Endodermal cell (in vitro differentiated cells): ENCODE results near the gene RELA. TPM values are rescaled to one million over a fixed set of nuclear protein-coding genes. Genes with fewer than 3 reads are reported as not detected.

ENCODE experiments used
- DNase-seq: peaks from one replicate; pipeline ENCODE4 v3.0.0-alpha.2; 2017
- H3K27ac ChIP-seq: 2 replicates; pipeline ENCODE4 v1.5.1; 2013; ENCODE audit warnings: mild to moderate bottlenecking, low read depth, low read length, moderate library complexity
- H3K27me3 ChIP-seq: 2 replicates; pipeline ENCODE4 v1.6.1; 2013; ENCODE audit warnings: mild to moderate bottlenecking, low read length, moderate library complexity; ENCODE audit not compliant: insufficient read depth, control insufficient read depth, poor library complexity, severe bottlenecking
- H3K36me3 ChIP-seq: 2 replicates; pipeline ENCODE4 v1.7.0; 2013; ENCODE audit warnings: mild to moderate bottlenecking, low read length, moderate library complexity; ENCODE audit not compliant: control insufficient read depth, insufficient read depth
- H3K4me1 ChIP-seq: one replicate; pipeline ENCODE4 v1.7.0; 2013; ENCODE audit warnings: low read length; ENCODE audit not compliant: control insufficient read depth, insufficient read depth
- H3K4me3 ChIP-seq: 2 replicates; pipeline ENCODE4 v1.5.1; 2013; ENCODE audit warnings: mild to moderate bottlenecking, low read length, moderate library complexity
- H3K9ac ChIP-seq: 2 replicates; pipeline ENCODE4 v1.6.1; 2013; ENCODE audit warnings: mild to moderate bottlenecking, low read length, moderate library complexity; ENCODE audit not compliant: poor library complexity, severe bottlenecking; ENCODE audit errors: extremely low read depth
- H3K9me3 ChIP-seq: 2 replicates; pipeline ENCODE4 v1.6.1; 2013; ENCODE audit warnings: mild to moderate bottlenecking, low read length, moderate library complexity; ENCODE audit not compliant: control insufficient read depth
- H3K27ac Mint-ChIP-seq: 2 replicates; pipeline ENCODE4 v1.8.0; 2020; ENCODE audit warnings: mixed read lengths
- H3K27me3 Mint-ChIP-seq: 2 replicates; pipeline ENCODE4 v1.8.0; 2021; ENCODE audit warnings: mild to moderate bottlenecking, mixed read lengths; ENCODE audit not compliant: insufficient read depth
- H3K36me3 Mint-ChIP-seq: 2 replicates; pipeline ENCODE4 v1.8.0; 2020; ENCODE audit warnings: low read depth, mixed read lengths
- H3K4me1 Mint-ChIP-seq: 2 replicates; pipeline ENCODE4 v1.8.0; 2020; ENCODE audit warnings: mixed read lengths
- H3K4me3 Mint-ChIP-seq: 2 replicates; pipeline ENCODE4 v1.8.0; 2020; ENCODE audit warnings: mild to moderate bottlenecking, moderate library complexity, mixed read lengths
- H3K9me3 Mint-ChIP-seq: 2 replicates; pipeline ENCODE4 v1.8.0; 2020; ENCODE audit warnings: mild to moderate bottlenecking, mixed read lengths
- WGBS, 2 experiments: methylation state at CpG; one replicate each; pipeline versions ENCODE4 v1.1.5 to v1.1.7; 2013; ENCODE audit warnings: missing lambda C conversion rate in 2 of 2, mixed read lengths in 1 of 2; ENCODE audit not compliant: insufficient coverage in 1 of 2, insufficient read length in 1 of 2; 5-methylcytosine and 5-hydroxymethylcytosine counted together
- total RNA-seq, 2 donors: library from RNA; stranded (reverse); fragmentation: NEBNext Ultra II Directional in 1 of 2; extraction: Animal tissue kit (Norgen Biotek cat#: 25700) in 1 of 2; gene quantifications; 2 replicates in 1 of 2; 3 replicates in 1 of 2; pipeline ENCODE4 v1.2.1, GENCODE V29; 2021
- TF ChIP-seq, protein P1 (sequence below): fragments of 200-600 bp; sonication (generic); conservative IDR thresholded peaks from 2 replicates; pipeline ENCODE4 v1.5.0; 2021; ENCODE audit warnings: antibody characterized with exemption, mild to moderate bottlenecking

RELA gene
- total RNA-seq, 2 donors from 2014 or later = 40.2 to 41.1 TPM

DNA sequence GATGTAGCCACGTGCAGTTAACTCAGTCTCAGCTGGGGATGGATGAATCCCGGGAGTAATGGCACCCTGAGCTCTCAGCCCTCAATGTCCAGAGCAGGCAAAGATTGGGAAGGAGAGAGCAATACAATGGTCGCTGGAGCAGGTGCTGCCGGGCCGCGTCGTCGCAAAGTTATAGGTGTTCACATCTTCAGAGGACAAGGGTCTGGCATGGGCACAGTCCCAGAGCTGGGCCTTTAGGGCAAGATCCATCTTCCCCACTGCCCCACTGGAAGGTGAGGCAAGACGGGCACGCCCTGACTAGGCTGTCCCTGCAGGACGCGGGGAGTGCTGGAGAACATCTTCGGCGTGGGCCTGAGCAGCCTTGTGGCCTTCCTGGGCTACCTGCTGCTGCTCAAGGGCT, 39.5 kb downstream of the RELA start:
- Mint-ChIP-seq H3K4me3 (no peak overlapping the region), H3K36me3 (peaks cover 61% of the 10 kb centered on the region), H3K27me3 (no peaks in the 10 kb centered on the region), H3K9me3 (no peaks in the 10 kb centered on the region), H3K4me1 (no peaks in the 10 kb centered on the region), H3K27ac (no peak overlapping the region)
- Histone ChIP-seq H3K4me1 (no peaks in the 10 kb centered on the region), H3K36me3 (peaks cover 68% of the 10 kb centered on the region), H3K9me3 (no peaks in the 10 kb centered on the region), H3K27ac (no peak overlapping the region), H3K4me3 (no peak overlapping the region), H3K9ac (no peak overlapping the region), H3K27me3 (no peaks in the 10 kb centered on the region)
- WGBS, 2 experiments = 95 to 96% methylated on average over 10 to 14 of the region's 14 CpGs
- DNase-seq = no peak
- TF ChIP-seq, protein P1, sequence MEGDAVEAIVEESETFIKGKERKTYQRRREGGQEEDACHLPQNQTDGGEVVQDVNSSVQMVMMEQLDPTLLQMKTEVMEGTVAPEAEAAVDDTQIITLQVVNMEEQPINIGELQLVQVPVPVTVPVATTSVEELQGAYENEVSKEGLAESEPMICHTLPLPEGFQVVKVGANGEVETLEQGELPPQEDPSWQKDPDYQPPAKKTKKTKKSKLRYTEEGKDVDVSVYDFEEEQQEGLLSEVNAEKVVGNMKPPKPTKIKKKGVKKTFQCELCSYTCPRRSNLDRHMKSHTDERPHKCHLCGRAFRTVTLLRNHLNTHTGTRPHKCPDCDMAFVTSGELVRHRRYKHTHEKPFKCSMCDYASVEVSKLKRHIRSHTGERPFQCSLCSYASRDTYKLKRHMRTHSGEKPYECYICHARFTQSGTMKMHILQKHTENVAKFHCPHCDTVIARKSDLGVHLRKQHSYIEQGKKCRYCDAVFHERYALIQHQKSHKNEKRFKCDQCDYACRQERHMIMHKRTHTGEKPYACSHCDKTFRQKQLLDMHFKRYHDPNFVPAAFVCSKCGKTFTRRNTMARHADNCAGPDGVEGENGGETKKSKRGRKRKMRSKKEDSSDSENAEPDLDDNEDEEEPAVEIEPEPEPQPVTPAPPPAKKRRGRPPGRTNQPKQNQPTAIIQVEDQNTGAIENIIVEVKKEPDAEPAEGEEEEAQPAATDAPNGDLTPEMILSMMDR = no peak

DNA sequence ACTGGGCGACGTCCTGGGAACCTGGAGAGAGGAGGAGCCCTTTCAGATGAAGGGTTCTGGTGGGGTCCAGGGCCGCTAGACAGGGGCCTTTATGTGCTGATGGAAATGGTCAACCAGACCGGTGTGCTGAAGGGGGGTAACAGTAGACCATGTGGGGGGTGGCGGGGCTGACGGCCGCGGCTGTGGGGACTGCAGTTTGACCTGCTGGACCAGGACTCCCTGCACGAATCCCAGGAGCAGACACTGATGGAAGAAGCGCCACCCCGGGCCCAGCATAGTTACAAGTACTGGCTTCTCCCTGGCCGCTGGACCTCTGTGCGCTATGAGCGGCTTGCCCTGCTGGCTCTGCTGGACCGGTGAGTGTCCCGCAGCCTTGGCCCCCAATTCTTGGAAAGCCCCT, 40.7 kb downstream of the RELA start:
- no peaks in the 10 kb centered on the region for H3K9me3 ChIP-seq
- Mint-ChIP-seq H3K27me3 (no peaks in the 10 kb centered on the region), H3K4me3 (no peak overlapping the region), H3K27ac (no peak overlapping the region), H3K9me3 (no peaks in the 10 kb centered on the region), H3K4me1 (no peaks in the 10 kb centered on the region), H3K36me3 (peaks cover 55% of the 10 kb centered on the region)
- peaks cover 68% of the 10 kb centered on the region for H3K36me3 ChIP-seq
- WGBS, 2 experiments = 94 to 99% methylated on average over 14 to 16 of the region's 16 CpGs
- no peak overlapping the region for H3K4me3 ChIP-seq
- no peaks in the 10 kb centered on the region for H3K27me3 ChIP-seq
- peaks cover under 1% of the 10 kb centered on the region for H3K4me1 ChIP-seq
- TF ChIP-seq, protein P1 = no peak
- no peak overlapping the region for H3K9ac ChIP-seq
- DNase-seq = no peak
- no peak overlapping the region for H3K27ac ChIP-seq

DNA sequence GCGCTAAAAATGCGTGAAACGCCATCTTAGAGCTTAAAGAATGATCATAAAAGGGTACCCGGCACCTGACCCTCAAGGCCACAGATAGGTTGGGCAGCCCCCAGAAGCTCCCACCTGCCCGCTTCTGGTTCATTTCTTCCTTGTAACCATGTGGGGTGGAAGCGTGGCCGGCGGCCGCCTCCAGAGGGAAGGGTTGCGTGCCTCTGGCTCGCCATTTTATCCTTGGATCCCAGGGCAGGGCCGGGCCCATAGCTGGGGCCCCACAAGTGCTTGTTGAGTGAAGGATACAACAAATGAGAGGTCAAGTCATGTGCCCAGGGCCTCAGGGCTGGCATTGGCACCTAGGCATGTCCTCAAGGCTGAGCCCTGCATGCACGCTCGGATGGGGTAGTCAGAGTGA, 41.3 kb downstream of the RELA start:
- no peak overlapping the region for H3K27ac Mint-ChIP-seq

More for the DNA sequence above, 41.3 kb downstream of the RELA start:
- peaks cover 6% of the 10 kb centered on the region for H3K4me1 ChIP-seq
- peaks cover 63% of the 10 kb centered on the region for H3K36me3 ChIP-seq
- Mint-ChIP-seq H3K4me3 (no peak overlapping the region), H3K36me3 (peaks cover 55% of the 10 kb centered on the region), H3K9me3 (no peaks in the 10 kb centered on the region), H3K27me3 (no peaks in the 10 kb centered on the region), H3K4me1 (peaks cover 3% of the 10 kb centered on the region)
- no peak overlapping the region for H3K9ac ChIP-seq
- H3K27ac ChIP-seq = no peak overlapping the region
- 92 to 97% methylated on average over 9 to 14 of the region's 14 CpGs for WGBS, 2 experiments
- H3K4me3 ChIP-seq = no peak overlapping the region
- H3K9me3 ChIP-seq = no peaks in the 10 kb centered on the region
- no peaks in the 10 kb centered on the region for H3K27me3 ChIP-seq
- TF ChIP-seq, protein P1 = no peak
- no peak for DNase-seq
